Osteoblast (primary cell): ENCODE measurements around the gene TARP.

Source experiments
- DNase-seq: peaks from one replicate; pipeline ENCODE4 v3.0.0; 2011; ENCODE audit warnings: low spot score, mixed read lengths; ENCODE audit not compliant: insufficient read length; ENCODE audit errors: missing footprints
- H2AFZ ChIP-seq: 2 replicates; pipeline ENCODE4 v1.6.0; 2011; ENCODE audit warnings: mild to moderate bottlenecking, low read length
- H3K27ac ChIP-seq: 2 replicates; pipeline ENCODE4 v1.5.1; 2011; ENCODE audit warnings: mild to moderate bottlenecking, low read depth, low read length, moderate library complexity
- H3K27me3 ChIP-seq: 2 replicates; pipeline ENCODE4 v1.6.0; 2012; ENCODE audit warnings: mild to moderate bottlenecking, control low read depth, inconsistent platforms, low read length, moderate library complexity; ENCODE audit not compliant: insufficient read depth
- H3K36me3 ChIP-seq: 2 replicates; pipeline ENCODE4 v1.5.1; 2011; ENCODE audit warnings: mild to moderate bottlenecking, low read length, control low read depth, moderate library complexity; ENCODE audit not compliant: insufficient read depth
- H3K4me1 ChIP-seq: 2 replicates; pipeline ENCODE4 v1.5.1; 2011; ENCODE audit warnings: mild to moderate bottlenecking, low read length, control low read depth, moderate library complexity; ENCODE audit not compliant: insufficient read depth
- H3K4me2 ChIP-seq: 2 replicates; pipeline ENCODE4 v1.6.0; 2011; ENCODE audit warnings: mild to moderate bottlenecking, low read length; ENCODE audit not compliant: insufficient read depth
- H3K4me3 ChIP-seq: fragments of 200-600 bp; sonication (generic); 3 replicates; pipeline ENCODE4 v1.5.1; 2012; ENCODE audit warnings: mild to moderate bottlenecking, low read length, inconsistent platforms; ENCODE audit not compliant: insufficient read depth
- H3K79me2 ChIP-seq: 2 replicates; pipeline ENCODE4 v1.6.0; 2012; ENCODE audit warnings: mild to moderate bottlenecking, low read length, control low read depth, inconsistent platforms; ENCODE audit not compliant: insufficient read depth
- H3K9me3 ChIP-seq: 2 replicates; pipeline ENCODE4 v1.5.1; 2011; ENCODE audit warnings: low read depth, low read length, control low read depth
- H4K20me1 ChIP-seq: 2 replicates; pipeline ENCODE4 v1.6.0; 2012; ENCODE audit warnings: mild to moderate bottlenecking, low read length, control low read depth; ENCODE audit not compliant: insufficient read depth
- CTCF ChIP-seq: IDR thresholded peaks from 2 replicates; pipeline ENCODE4 v1.5.1; 2011; ENCODE audit warnings: mild to moderate bottlenecking, low read depth, low read length, moderate library complexity; ENCODE audit errors: extremely low read depth

The TARP gene

GRCh38 chr7:38321515-38321944, 48.1 kb upstream of the TARP start:
- H3K4me2 ChIP-seq = peak overlapping the region; percentile 31
- peaks cover 35% of the 10 kb centered on the region for H3K4me1 ChIP-seq
- H4K20me1 ChIP-seq = no peaks in the 10 kb centered on the region
- no peaks in the 10 kb centered on the region for H3K27me3 ChIP-seq
- H3K4me3 ChIP-seq = no peak overlapping the region
- no peak overlapping the region for H2AFZ ChIP-seq
- H3K27ac ChIP-seq = peak overlapping the region; percentile 75
- no peaks in the 10 kb centered on the region for H3K36me3 ChIP-seq
- TF ChIP-seq CTCF = no peak
- peak; percentile 87 for DNase-seq
- H3K9me3 ChIP-seq = no peaks in the 10 kb centered on the region
- H3K79me2 ChIP-seq = no peaks in the 10 kb centered on the region

- H2AFZ ChIP-seq = no peak overlapping the region
- TF ChIP-seq CTCF = no peak
- no peak for DNase-seq
- peak overlapping the region; percentile 75 for H3K27ac ChIP-seq
- no peaks in the 10 kb centered on the region for H3K79me2 ChIP-seq
- H3K4me3 ChIP-seq = no peak overlapping the region
- H3K27me3 ChIP-seq = no peaks in the 10 kb centered on the region
- no peaks in the 10 kb centered on the region for H4K20me1 ChIP-seq
- no peaks in the 10 kb centered on the region for H3K9me3 ChIP-seq
- no peaks in the 10 kb centered on the region for H3K36me3 ChIP-seq
- H3K4me1 ChIP-seq = peaks cover 35% of the 10 kb centered on the region
- H3K4me2 ChIP-seq = peak overlapping the region; percentile 31
Observed at GRCh38 chr7:38321050-38321449, 47.6 kb upstream of the TARP start.

DNA sequence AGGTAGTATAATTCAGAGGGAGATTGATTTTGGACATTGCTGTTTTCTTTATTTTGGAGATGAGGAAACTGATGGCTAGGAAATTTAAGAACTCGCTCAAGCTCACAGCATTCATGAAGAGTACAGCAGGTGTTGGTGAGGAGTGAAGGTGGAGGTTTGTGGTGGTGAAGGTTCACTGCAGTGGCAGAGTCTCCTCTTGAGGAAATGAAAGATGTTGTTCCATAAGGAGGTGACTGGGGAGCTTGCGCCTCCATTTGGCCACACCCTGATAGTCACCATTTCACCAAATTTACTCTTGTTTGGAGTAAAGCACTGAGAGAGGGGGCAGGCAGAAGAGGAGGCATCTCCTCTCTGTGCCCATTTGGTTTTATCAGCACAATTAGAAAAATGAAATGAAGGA, 46.4 kb upstream of the TARP start:
- Histone ChIP-seq H3K4me1 (peaks cover 35% of the 10 kb centered on the region), H3K27me3 (no peaks in the 10 kb centered on the region), H4K20me1 (no peaks in the 10 kb centered on the region), H2AFZ (no peak overlapping the region), H3K4me2 (no peak overlapping the region), H3K9me3 (no peaks in the 10 kb centered on the region), H3K4me3 (no peak overlapping the region), H3K27ac (no peak overlapping the region), H3K79me2 (no peaks in the 10 kb centered on the region), H3K36me3 (no peaks in the 10 kb centered on the region)
- peak; percentile 55 for DNase-seq
- TF ChIP-seq CTCF = no peak

DNA sequence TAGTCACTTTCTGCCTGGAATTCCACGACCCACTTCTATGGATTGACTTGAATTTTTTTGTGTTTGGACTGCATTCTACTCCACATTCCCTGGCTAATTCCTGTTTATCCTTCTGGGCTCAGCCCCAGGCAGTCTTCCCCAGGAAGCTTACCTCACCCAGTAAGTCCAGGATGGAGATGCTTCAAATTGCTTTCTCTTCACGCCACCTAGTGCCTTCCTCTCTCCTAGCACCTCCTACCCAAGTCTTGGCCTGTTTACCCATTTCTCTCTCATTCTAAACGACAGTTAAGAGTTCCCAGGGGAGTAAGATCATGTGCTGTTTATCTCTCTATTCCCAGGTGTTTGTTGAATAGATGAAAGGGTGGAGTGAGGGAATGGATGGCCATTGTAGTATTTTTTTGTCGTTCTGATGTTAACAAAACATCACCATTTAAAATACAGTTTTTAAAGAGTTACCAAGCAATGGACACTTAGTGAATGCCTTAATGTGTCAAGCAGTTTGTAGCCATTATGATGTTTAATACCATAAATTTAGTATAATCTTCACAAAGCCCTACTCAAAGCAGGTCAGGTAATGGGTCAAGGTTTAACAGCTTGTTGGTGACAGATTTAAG, 45.5 kb upstream of the TARP start:
- no peaks in the 10 kb centered on the region for H3K36me3 ChIP-seq
- no peak overlapping the region for H2AFZ ChIP-seq

More for the DNA sequence above, 45.5 kb upstream of the TARP start:
- Histone ChIP-seq H3K4me1 (peaks cover 35% of the 10 kb centered on the region), H3K27me3 (no peaks in the 10 kb centered on the region), H3K4me2 (peak overlapping the region; percentile 38), H4K20me1 (no peaks in the 10 kb centered on the region), H3K4me3 (no peak overlapping the region), H3K79me2 (no peaks in the 10 kb centered on the region), H3K27ac (no peak overlapping the region), H3K9me3 (no peaks in the 10 kb centered on the region)
- peak; percentile 70 for TF ChIP-seq CTCF
- peak; percentile 89 for DNase-seq
